Erythroblast (primary cell): ENCODE results near the gene DBF4B.

Experiments
- GATA1 ChIP-seq: IDR thresholded peaks from 2 replicates; pipeline ENCODE4 v1.6.1; 2011; ENCODE audit warnings: low read depth, mild to moderate bottlenecking, control low read depth, low read length, moderate library complexity
- POLR2A ChIP-seq: IDR thresholded peaks from 2 replicates; pipeline ENCODE4 v1.6.1; 2011; ENCODE audit warnings: mild to moderate bottlenecking, low read length

GRCh38 chr17:44788139-44788538 is 79.7 kb downstream of the DBF4B start:
- no peak for TF ChIP-seq POLR2A
- TF ChIP-seq GATA1: no peak
